ACHN (cell line): ENCODE results near the gene APOL3.
"Not testable (repeated sequence)": the region's sequence is repeated elsewhere in the genome, so short reads cannot be mapped to it uniquely, and the experiment has no call there.

Source experiments
- DNase-seq: peaks from one replicate; pipeline ENCODE4 v3.0.0-alpha.2; 2015
- in situ Hi-C: cut with HindIII; loops from 2 replicates; pipeline ENCODE4 v1.10.0; 2017; ENCODE audit warnings: low sequenced_read_pairs, low pct_ligation_motif_present, low pct_unique_long_range_greater_than_20kb

The APOL3 gene

DNA sequence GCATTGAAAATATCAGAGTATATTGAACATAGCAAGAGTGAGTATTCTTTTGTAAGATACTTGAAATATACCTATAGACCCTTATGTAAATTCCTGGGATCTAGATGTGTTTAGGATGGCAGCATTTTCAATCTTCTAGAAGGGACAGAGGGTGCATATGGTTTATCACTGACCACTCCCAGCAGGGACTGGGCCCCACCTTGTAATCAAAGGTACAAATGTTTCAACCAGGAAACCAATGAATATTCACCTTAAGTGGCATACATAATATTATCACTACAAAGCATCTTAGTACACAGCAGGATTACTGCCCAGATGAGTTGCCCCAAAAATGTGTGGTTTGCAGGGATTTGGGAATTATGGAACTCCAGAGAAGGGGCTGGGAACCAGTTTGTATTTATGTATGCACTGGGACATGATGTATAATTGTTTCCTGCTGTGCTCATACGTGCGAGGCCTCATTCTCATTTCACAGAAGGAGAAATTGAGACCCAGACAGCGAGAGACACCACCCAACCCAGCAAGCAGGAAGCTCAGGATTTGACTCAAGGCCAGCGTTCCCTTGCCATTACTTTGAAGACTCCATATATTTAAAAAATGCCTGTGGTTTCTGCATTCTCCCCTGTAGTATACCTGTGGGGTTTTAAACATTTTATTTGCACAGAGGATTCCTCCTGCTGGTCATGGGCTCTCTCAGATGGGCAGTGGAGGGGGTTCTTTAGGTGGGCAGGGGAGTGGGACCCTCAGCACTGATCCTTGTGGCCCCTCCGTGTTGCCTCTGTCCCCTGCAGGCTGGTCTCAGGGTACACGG is 35.9 kb upstream of the APOL3 start:
- in situ Hi-C loops: no loop called here
- no peak for DNase-seq

- peak; percentile 67 for DNase-seq
- in situ Hi-C loops: no loop called here
These were observed 34.4 kb upstream of the APOL3 start for GRCh38 chr22:36194971-36195370.

GRCh38 chr22:36194385-36194784 is 33.8 kb upstream of the APOL3 start:
- no peak for DNase-seq
- in situ Hi-C loops: no loop called here

- in situ Hi-C loops: no loop called here
- no peak for DNase-seq
These were observed 33.0 kb upstream of the APOL3 start for GRCh38 chr22:36193577-36193976.

GRCh38 chr22:36193171-36193570 is 32.6 kb upstream of the APOL3 start:
- DNase-seq: no peak
- in situ Hi-C loops: no loop called here

- DNase-seq: no peak
- in situ Hi-C loops: no loop called here
These were observed 32.0 kb upstream of the APOL3 start for GRCh38 chr22:36192542-36192941.

DNA sequence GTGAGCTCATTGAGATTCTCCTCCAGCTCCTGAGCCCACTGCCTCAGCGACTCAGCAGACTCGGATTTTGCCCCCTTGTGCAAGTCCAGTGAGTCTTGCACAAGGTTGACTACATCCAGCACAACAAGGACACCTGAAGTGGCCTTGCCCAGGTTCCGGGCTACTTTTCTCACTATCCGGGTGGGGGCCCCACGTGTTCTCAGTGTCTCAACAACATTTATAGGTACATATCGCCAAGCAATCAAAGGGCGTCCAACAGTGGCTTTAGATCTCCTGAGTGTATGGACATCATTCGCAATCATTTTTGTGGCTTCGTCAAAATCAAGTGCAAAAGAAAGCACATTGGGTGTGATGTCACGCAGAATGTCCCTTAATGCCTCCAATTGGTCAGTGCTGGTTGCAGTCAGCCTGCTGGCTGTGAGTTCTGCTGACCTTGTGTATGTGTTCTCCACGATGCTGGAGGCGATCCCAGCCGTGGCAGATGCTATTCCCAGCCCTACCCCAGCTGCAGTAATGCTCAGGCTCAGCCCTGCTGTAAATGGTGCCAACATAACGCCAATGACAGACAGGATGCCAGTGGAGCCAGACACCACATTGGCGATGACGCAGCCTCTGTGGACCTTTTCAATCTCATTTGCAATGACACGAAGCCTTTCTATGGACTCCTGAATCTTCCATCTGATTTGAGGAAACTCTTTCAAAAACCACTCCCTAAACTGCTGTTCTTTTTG is 30.7 kb upstream of the APOL3 start:
- in situ Hi-C loops: no loop called here
- DNase-seq: no peak

DNA sequence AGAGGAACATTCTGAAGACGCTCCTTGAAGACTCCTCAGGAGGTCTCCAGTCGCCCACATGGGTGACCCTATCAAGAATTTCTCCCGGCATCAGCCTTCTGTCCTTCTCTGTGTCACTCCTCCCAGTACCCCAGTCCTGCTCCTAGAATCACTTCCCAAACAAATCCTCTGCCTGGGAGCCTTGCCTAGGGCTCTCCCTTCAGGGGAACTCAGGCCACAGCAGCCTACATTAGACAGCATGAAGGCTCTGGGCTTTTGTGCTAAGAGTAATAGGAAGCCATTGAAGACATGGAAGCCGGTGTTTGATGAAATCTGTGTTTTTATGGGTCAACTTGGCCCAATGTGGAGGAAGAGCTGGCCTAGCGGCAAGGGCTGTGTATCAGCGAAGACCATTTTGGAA is 27.3 kb upstream of the APOL3 start:
- in situ Hi-C loops, DNase-seq: not testable (repeated sequence)

- in situ Hi-C loops: no loop called here
- DNase-seq: no peak
These were observed 25.5 kb upstream of the APOL3 start for GRCh38 chr22:36185828-36186624.

DNA sequence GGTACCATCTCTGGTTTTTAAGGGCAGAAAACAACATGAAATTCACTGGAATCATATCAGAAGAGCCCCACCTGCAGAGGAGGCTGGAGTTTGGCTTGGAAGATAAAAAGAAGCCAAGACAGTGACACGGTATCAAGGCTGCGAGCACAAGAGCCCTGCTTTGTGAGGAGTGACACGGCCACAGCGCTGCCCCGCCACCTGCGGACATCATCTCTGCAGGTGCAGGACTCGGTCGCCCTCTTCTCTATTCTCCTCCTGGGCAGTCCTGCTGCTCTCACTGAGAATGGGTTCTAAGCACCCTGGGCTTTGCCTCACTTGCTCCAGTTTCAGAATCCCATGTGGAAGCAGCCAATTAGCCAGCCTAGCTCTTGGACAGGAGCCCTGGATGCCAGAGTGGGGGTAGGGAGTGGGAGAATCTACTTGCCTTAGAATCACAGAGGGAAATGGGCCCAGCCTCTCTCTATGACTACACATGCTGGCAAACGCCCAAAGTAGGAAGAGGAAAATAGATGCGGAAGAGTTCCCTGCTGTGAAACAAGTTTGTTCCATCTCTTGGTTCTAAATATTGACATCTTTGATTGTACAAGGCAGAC is 24.0 kb upstream of the APOL3 start:
- in situ Hi-C loops: no loop called here
- DNase-seq: no peak

DNA sequence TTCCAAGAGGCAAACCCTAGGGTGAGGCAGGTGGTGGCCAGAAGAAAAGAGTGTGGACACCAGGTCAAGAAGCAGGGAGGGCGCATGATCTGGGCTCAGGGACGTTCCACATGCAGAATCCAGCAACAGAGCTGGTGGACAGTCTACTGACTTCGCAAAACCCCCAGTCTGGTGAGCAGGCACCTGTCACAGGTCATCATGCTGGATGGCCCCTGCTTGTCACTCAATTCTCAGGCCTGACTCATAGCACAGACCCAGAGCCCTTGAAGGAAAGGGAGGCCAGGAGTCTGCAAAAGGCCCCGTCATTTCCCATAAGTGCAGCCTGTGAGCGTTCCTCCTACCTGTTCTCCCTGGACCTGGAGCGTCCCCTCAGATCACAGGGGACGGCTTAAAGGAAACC is 22.9 kb upstream of the APOL3 start:
- in situ Hi-C loops: no loop called here
- no peak for DNase-seq

- in situ Hi-C loops: no loop called here
These were observed 22.3 kb upstream of the APOL3 start for GRCh38 chr22:36182857-36183256.

GRCh38 chr22:36182056-36182455 is 21.5 kb upstream of the APOL3 start:
- in situ Hi-C loops: no loop called here

More at GRCh38 chr22:36182857-36183256, 22.3 kb upstream of the APOL3 start:
- no peak for DNase-seq

GRCh38 chr22:36180928-36181327 is 20.4 kb upstream of the APOL3 start:
- in situ Hi-C loops: no loop called here
- no peak for DNase-seq

More at GRCh38 chr22:36182056-36182455, 21.5 kb upstream of the APOL3 start:
- DNase-seq: no peak

DNA sequence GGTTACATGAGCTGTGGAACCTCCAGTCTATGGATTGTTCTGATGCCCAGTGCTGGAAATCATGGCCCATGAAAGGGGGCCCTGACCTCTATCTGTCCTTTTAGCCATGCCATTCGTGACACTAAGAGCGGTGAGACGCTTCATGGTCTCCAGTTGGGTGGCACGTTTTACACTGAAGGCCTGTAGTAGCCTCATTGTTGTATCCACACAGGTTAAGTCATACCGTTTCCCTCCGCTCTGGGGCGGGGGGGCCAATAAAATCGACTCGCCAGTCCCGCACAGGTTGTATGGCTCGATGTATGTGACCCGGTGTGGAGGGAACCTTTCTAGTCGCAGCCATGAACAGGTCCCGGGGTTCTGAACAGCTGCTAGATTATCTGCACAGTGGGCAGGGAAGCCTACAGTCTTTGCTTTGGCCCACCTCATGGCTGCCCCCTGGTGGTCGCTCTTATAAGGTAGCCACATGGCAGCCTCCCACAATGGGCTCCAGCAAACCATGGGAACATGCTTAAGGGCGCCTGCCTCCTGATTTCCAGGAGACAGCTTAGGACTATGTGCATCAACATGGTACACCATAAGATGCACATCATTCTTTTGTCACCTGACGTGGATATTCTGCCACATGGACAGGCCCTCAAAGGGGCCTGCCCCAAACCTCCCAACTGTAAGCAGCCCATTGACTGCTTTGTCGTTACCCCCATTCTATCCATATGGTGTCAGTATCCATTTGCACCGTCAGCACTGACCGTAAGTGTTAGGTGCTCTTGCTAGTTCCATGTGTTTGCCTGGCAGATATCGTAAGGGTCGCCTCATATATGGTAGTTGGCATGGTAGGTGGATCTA is 19.7 kb upstream of the APOL3 start:
- peak; percentile 51 for DNase-seq
- in situ Hi-C loops: no loop called here

GRCh38 chr22:36177160-36177559 is 16.6 kb upstream of the APOL3 start:
- in situ Hi-C loops: no loop called here
- no peak for DNase-seq

DNA sequence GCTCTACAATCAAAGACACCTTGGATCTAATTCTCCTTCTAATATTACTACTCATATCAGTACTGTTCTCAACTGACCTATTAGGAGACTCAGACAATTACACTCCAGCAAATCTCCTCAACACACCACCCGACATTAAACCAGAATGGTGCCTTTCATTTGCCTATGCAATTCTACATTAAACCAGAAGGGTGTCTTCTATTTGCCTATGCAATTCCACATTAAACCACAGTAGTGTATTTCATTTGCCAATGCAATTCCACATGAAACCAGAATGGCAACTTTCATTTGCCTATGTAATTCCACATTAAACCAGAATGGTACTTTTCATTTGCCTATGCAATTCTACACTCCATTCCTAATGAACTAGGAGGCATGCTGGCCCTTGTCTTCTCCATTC is 15.3 kb upstream of the APOL3 start:
- no peak for DNase-seq
- in situ Hi-C loops: no loop called here

DNA sequence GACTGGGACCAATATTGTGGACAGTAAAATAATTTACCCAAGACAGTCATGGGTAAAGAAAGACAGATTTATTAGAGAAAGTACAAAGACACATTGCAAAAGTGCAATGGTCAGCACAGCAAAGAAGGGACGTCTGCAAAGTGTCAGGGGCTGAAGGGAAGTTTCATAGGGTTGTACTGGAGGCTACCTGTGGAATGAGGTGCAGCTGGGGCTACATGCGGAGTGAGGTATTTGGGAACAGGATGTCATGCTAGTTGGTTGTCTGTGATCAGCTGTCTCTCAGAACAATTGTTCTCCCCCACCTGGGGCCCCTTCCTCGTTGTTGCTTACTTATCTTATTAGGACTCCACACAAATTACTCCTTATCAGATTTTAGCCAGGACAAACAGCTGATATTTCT is 11.4 kb upstream of the APOL3 start:
- no peak for DNase-seq
- in situ Hi-C loops: no loop called here
